Activated T-helper 2 cell treated with anti-CD3 and anti-CD28 coated beads, Interferon-gamma antibody, Interleukin-2, Interleukin-4, amounts not matched to agents 10 μg/mL and 5 μg/mL and 100 μg/mL, durations not matched to agents 14 hours and 24 hours and 36 hours (primary cell): ENCODE data around the gene CACNA2D4. TPM values are rescaled to one million over a fixed set of nuclear protein-coding genes. Genes with fewer than 3 reads are reported as not detected.

Experiments used
- DNase-seq: peaks from one replicate; pipeline ENCODE4 v3.0.0; 2021; ENCODE audit warnings: low spot score
- H3K27ac Mint-ChIP-seq: one replicate; pipeline ENCODE4 v1.8.0; 2021; ENCODE audit warnings: mixed read lengths
- H3K27me3 Mint-ChIP-seq: one replicate; pipeline ENCODE4 v1.8.0; 2021; ENCODE audit warnings: low read depth, mixed read lengths
- H3K36me3 Mint-ChIP-seq: one replicate; pipeline ENCODE4 v1.8.0; 2021; ENCODE audit warnings: low read depth, mixed read lengths
- H3K4me1 Mint-ChIP-seq: one replicate; pipeline ENCODE4 v1.8.0; 2021; ENCODE audit warnings: low read depth, mixed read lengths
- H3K4me3 Mint-ChIP-seq: one replicate; pipeline ENCODE4 v1.8.0; 2021; ENCODE audit warnings: low read depth, mild to moderate bottlenecking, moderate library complexity, mixed read lengths
- H3K9me3 Mint-ChIP-seq: one replicate; pipeline ENCODE4 v1.8.0; 2021; ENCODE audit warnings: mixed read lengths
- intact Hi-C: fragments of 100-400 bp; cut with micrococcal nuclease; formaldehyde crosslinking; loops from one replicate; pipeline ENCODE4 v1.15.1; 2023
- total RNA-seq: library from RNA; stranded (reverse); gene quantifications from 2 replicates; pipeline ENCODE4 v1.2.3, GENCODE V29; 2022

CACNA2D4 gene
- total RNA-seq, 1 donor from 2014 or later, result 10.0 TPM

- H3K27ac Mint-ChIP-seq, result no peak overlapping the region
- no peaks in the 10 kb centered on the region for H3K27me3 Mint-ChIP-seq
- H3K9me3 Mint-ChIP-seq, result no peaks in the 10 kb centered on the region
- H3K4me3 Mint-ChIP-seq, result no peak overlapping the region
- H3K36me3 Mint-ChIP-seq, result peaks cover 26% of the 10 kb centered on the region
- H3K4me1 Mint-ChIP-seq, result peaks cover 2% of the 10 kb centered on the region
- peak; percentile 77 for DNase-seq
- intact Hi-C loops, result loop anchor here (1.0 to 5.0 kb wide), 4 partner anchors 144 to 308 kb away; no protein-coding TSS in a partner anchor
Observed at GRCh38 chr12:1939801-1940607, 21.6 kb upstream of the CACNA2D4 start.

- intact Hi-C loops, result no loop called here
- Mint-ChIP-seq H3K36me3 (peaks cover 19% of the 10 kb centered on the region), H3K9me3 (no peaks in the 10 kb centered on the region), H3K27me3 (no peaks in the 10 kb centered on the region), H3K4me3 (no peak overlapping the region), H3K4me1 (peaks cover 2% of the 10 kb centered on the region), H3K27ac (no peak overlapping the region)
- DNase-seq, result no peak
Observed at GRCh38 chr12:1939331-1939730, 20.9 kb upstream of the CACNA2D4 start.

- H3K36me3 Mint-ChIP-seq, result peaks cover 6% of the 10 kb centered on the region
- no peak overlapping the region for H3K27ac Mint-ChIP-seq
- no peaks in the 10 kb centered on the region for H3K27me3 Mint-ChIP-seq
- H3K9me3 Mint-ChIP-seq, result no peaks in the 10 kb centered on the region
- no peak for DNase-seq
- intact Hi-C loops, result no loop called here
- peaks cover 2% of the 10 kb centered on the region for H3K4me1 Mint-ChIP-seq
- H3K4me3 Mint-ChIP-seq, result no peak overlapping the region
Observed at GRCh38 chr12:1937481-1938224, 19.2 kb upstream of the CACNA2D4 start.

GRCh38 chr12:1936406-1937320 is 18.2 kb upstream of the CACNA2D4 start:
- intact Hi-C loops, result no loop called here
- H3K27me3 Mint-ChIP-seq, result no peaks in the 10 kb centered on the region

GRCh38 chr12:1935700-1936378 is 17.4 kb upstream of the CACNA2D4 start:
- no peak overlapping the region for H3K27ac Mint-ChIP-seq
- peaks cover 2% of the 10 kb centered on the region for H3K4me1 Mint-ChIP-seq
- peaks cover under 1% of the 10 kb centered on the region for H3K36me3 Mint-ChIP-seq
- H3K27me3 Mint-ChIP-seq, result no peaks in the 10 kb centered on the region
- DNase-seq, result no peak
- H3K9me3 Mint-ChIP-seq, result no peaks in the 10 kb centered on the region
- intact Hi-C loops, result no loop called here
- no peak overlapping the region for H3K4me3 Mint-ChIP-seq

More at GRCh38 chr12:1936406-1937320, 18.2 kb upstream of the CACNA2D4 start:
- no peak for DNase-seq
- no peak overlapping the region for H3K27ac Mint-ChIP-seq
- H3K4me1 Mint-ChIP-seq, result peaks cover 2% of the 10 kb centered on the region
- no peak overlapping the region for H3K4me3 Mint-ChIP-seq
- H3K36me3 Mint-ChIP-seq, result peaks cover 5% of the 10 kb centered on the region
- no peaks in the 10 kb centered on the region for H3K9me3 Mint-ChIP-seq

GRCh38 chr12:1935242-1935641 is 16.8 kb upstream of the CACNA2D4 start:
- H3K27ac Mint-ChIP-seq, result no peak overlapping the region
- no peak for DNase-seq
- H3K36me3 Mint-ChIP-seq, result no peaks in the 10 kb centered on the region
- H3K4me3 Mint-ChIP-seq, result no peak overlapping the region
- peaks cover 2% of the 10 kb centered on the region for H3K4me1 Mint-ChIP-seq
- no peaks in the 10 kb centered on the region for H3K9me3 Mint-ChIP-seq
- H3K27me3 Mint-ChIP-seq, result no peaks in the 10 kb centered on the region
- intact Hi-C loops, result no loop called here

GRCh38 chr12:1934831-1935230 is 16.4 kb upstream of the CACNA2D4 start:
- H3K27ac Mint-ChIP-seq, result no peak overlapping the region
- intact Hi-C loops, result no loop called here
- H3K36me3 Mint-ChIP-seq, result no peaks in the 10 kb centered on the region
- no peak for DNase-seq
- no peak overlapping the region for H3K4me3 Mint-ChIP-seq
- no peaks in the 10 kb centered on the region for H3K27me3 Mint-ChIP-seq
- no peaks in the 10 kb centered on the region for H3K9me3 Mint-ChIP-seq
- peaks cover under 1% of the 10 kb centered on the region for H3K4me1 Mint-ChIP-seq

- intact Hi-C loops, result no loop called here
- no peak for DNase-seq
- Mint-ChIP-seq H3K4me3 (no peak overlapping the region), H3K27ac (no peak overlapping the region), H3K4me1 (no peaks in the 10 kb centered on the region), H3K9me3 (no peaks in the 10 kb centered on the region), H3K27me3 (no peaks in the 10 kb centered on the region), H3K36me3 (no peaks in the 10 kb centered on the region)
Observed at GRCh38 chr12:1934068-1934467, 15.6 kb upstream of the CACNA2D4 start.

GRCh38 chr12:1933342-1934051 is 15.0 kb upstream of the CACNA2D4 start:
- intact Hi-C loops, result no loop called here
- no peaks in the 10 kb centered on the region for H3K9me3 Mint-ChIP-seq
- no peaks in the 10 kb centered on the region for H3K27me3 Mint-ChIP-seq
- no peaks in the 10 kb centered on the region for H3K36me3 Mint-ChIP-seq
- DNase-seq, result no peak
- no peak overlapping the region for H3K4me3 Mint-ChIP-seq
- no peak overlapping the region for H3K27ac Mint-ChIP-seq
- no peaks in the 10 kb centered on the region for H3K4me1 Mint-ChIP-seq

GRCh38 chr12:1932264-1932777 is 13.9 kb upstream of the CACNA2D4 start:
- Mint-ChIP-seq H3K36me3 (no peaks in the 10 kb centered on the region), H3K27me3 (no peaks in the 10 kb centered on the region), H3K9me3 (no peaks in the 10 kb centered on the region), H3K4me3 (no peak overlapping the region), H3K4me1 (no peaks in the 10 kb centered on the region), H3K27ac (no peak overlapping the region)
- no peak for DNase-seq
- intact Hi-C loops, result no loop called here

GRCh38 chr12:1931642-1932041 is 13.2 kb upstream of the CACNA2D4 start:
- Mint-ChIP-seq H3K27me3 (no peaks in the 10 kb centered on the region), H3K27ac (no peak overlapping the region), H3K9me3 (no peaks in the 10 kb centered on the region), H3K4me1 (no peaks in the 10 kb centered on the region), H3K36me3 (no peaks in the 10 kb centered on the region), H3K4me3 (no peak overlapping the region)
- intact Hi-C loops, result no loop called here
- DNase-seq, result no peak
